ENCODE measurements around the gene ADISSP.

DNA sequence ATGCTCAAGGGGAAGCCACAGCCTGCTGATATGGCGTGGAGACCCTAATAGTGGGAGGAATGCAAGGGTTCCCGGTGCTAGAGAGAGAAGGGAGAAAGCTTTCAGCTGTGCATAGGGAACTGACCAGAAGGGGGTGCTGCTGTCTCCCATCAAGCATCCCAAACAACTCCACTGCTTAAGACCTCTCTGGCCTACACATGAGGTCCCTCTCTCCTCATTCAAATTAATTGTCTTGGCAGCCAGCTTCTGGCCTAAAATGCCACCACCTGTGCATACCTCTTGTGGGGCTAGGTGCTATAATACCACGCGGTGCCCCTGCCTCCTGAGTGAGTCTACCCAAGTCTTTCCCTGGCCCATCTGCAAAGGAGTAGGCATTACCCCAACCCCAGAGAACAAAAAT lies 14.5 kb downstream of the ADISSP start:
- TF ChIP-seq EP300 (IDR thresholded peaks at IDR 0.05; ENCODE audit: low read depth) (no peak), POLR2A (IDR thresholded peaks at IDR 0.05) (no peak)
- TF ChIP-seq, protein P1, sequence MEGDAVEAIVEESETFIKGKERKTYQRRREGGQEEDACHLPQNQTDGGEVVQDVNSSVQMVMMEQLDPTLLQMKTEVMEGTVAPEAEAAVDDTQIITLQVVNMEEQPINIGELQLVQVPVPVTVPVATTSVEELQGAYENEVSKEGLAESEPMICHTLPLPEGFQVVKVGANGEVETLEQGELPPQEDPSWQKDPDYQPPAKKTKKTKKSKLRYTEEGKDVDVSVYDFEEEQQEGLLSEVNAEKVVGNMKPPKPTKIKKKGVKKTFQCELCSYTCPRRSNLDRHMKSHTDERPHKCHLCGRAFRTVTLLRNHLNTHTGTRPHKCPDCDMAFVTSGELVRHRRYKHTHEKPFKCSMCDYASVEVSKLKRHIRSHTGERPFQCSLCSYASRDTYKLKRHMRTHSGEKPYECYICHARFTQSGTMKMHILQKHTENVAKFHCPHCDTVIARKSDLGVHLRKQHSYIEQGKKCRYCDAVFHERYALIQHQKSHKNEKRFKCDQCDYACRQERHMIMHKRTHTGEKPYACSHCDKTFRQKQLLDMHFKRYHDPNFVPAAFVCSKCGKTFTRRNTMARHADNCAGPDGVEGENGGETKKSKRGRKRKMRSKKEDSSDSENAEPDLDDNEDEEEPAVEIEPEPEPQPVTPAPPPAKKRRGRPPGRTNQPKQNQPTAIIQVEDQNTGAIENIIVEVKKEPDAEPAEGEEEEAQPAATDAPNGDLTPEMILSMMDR (IDR thresholded peaks at IDR 0.05): peak; percentile 67 to 78 (median 73)
